ENCODE data around the gene GRIP1.

The GRIP1 gene

DNA sequence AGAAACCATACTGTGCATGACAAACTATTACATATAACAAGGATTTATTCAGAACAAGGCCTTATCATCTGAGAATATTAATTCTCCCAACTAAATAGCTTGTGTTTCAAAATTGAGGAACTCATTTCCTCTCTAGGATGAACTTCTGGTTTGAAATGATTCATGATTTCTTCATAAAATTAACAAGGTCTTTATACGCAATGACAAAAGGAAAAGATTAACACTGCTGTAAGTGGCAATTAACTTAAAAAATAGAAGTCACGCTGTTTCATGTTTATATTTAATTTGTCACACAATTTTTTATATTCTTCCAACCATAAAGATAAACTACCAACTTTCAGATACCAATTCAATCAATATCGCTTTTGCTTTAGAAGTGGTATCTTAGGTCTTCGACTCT is 80.8 kb downstream of the GRIP1 start:
- TF ChIP-seq, protein P1, sequence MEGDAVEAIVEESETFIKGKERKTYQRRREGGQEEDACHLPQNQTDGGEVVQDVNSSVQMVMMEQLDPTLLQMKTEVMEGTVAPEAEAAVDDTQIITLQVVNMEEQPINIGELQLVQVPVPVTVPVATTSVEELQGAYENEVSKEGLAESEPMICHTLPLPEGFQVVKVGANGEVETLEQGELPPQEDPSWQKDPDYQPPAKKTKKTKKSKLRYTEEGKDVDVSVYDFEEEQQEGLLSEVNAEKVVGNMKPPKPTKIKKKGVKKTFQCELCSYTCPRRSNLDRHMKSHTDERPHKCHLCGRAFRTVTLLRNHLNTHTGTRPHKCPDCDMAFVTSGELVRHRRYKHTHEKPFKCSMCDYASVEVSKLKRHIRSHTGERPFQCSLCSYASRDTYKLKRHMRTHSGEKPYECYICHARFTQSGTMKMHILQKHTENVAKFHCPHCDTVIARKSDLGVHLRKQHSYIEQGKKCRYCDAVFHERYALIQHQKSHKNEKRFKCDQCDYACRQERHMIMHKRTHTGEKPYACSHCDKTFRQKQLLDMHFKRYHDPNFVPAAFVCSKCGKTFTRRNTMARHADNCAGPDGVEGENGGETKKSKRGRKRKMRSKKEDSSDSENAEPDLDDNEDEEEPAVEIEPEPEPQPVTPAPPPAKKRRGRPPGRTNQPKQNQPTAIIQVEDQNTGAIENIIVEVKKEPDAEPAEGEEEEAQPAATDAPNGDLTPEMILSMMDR (IDR thresholded peaks at IDR 0.05; ENCODE audit: low read depth, low read length): no peak
- DNase-seq: no peak
- H3K27me3 ChIP-seq: no peaks in the 10 kb centered on the region
- no peak overlapping the region for H3K4me3 ChIP-seq (ENCODE audit: low read depth, low read length)
- H3K36me3 ChIP-seq: no peaks in the 10 kb centered on the region
- no peaks in the 10 kb centered on the region for H3K4me1 ChIP-seq
- no peaks in the 10 kb centered on the region for H3K9me3 ChIP-seq

DNA sequence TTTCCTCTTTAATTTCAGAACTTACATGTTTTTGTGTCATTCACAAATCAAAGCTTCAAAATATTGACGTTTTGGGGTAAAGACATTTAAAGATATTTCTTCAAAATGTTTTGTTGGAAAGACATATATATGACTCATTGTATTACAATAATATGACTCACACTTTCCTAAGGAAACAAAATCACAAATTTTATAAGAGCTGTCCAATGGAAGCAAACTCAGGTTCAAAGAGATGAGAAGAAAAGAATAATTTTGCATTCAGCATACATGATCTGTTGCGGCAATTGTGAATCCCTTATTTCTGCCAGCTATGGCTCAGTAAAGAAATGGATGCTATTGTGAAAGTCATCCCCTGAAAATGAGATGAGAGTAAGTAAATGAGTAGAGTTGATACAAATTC is 82.7 kb downstream of the GRIP1 start:
- no peaks in the 10 kb centered on the region for H3K36me3 ChIP-seq
- DNase-seq: no peak
- no peaks in the 10 kb centered on the region for H3K27me3 ChIP-seq
- H3K4me3 ChIP-seq (ENCODE audit: low read depth, low read length): no peak overlapping the region
- H3K4me1 ChIP-seq: no peaks in the 10 kb centered on the region
- no peaks in the 10 kb centered on the region for H3K9me3 ChIP-seq
- TF ChIP-seq, protein P1 (IDR thresholded peaks at IDR 0.05; ENCODE audit: low read depth, low read length): no peak

DNA sequence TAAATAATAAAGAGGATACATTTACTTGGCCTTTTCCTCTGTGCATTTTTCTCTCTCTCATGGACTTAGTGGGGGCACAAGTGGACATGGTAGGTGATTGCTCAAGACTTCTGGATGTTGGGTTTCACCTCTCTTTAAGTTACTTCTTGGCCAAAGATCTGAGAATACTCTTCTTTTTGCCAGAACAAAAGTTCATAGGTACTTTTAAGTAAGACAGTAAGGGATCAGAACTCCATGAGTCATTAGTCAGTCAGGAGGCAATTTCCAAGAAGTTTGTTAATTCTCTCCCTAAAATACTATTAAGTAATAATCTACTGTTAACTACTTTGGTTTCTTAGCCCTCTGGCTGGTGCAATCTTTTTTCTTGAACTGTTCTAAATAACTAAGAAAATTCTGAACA is 84.2 kb downstream of the GRIP1 start:
- Histone ChIP-seq H3K27me3 (no peaks in the 10 kb centered on the region), H3K9me3 (no peaks in the 10 kb centered on the region), H3K4me1 (no peaks in the 10 kb centered on the region), H3K4me3 (ENCODE audit: low read depth, low read length) (no peak overlapping the region), H3K36me3 (no peaks in the 10 kb centered on the region)
- DNase-seq: no peak
- TF ChIP-seq, protein P1 (IDR thresholded peaks at IDR 0.05; ENCODE audit: low read depth, low read length): no peak

DNA sequence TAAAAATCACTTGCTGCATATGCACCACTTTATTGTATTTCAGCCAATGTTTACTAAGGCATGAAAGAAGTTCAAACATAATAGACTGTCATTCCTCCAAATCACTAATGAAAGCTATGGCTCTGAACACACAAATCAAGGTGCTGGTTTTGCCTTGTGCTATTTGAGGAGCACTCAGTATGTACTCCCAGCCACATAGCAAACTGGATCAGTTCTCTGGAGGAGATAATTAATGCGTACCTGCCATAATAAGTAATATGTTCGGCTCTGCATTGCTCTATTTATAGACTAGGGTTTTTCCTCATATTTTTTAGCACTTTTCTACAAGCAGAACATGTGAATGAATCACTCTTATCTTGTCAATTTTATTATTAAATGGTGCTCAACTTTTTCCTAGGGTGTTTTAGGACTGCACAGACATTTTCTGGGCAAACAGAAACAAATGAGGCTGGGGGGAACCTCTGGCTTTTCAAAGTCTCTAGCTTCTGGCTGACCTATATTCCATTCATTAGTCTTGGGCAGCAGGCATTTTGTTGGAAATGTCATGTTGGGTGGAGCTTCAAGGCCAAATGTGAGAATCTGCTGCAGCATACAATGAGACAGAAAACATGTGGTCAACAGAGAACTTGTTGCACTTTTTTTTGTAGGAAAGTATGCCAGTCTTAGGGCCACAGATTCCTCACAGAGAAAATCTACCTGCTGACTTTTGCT is 88.4 kb downstream of the GRIP1 start:
- TF ChIP-seq, protein P1 (IDR thresholded peaks at IDR 0.05; ENCODE audit: low read depth, low read length): no peak
- Histone ChIP-seq H3K36me3 (no peaks in the 10 kb centered on the region), H3K4me1 (no peaks in the 10 kb centered on the region), H3K4me3 (ENCODE audit: low read depth, low read length) (no peak overlapping the region), H3K9me3 (no peaks in the 10 kb centered on the region), H3K27me3 (no peaks in the 10 kb centered on the region)
- DNase-seq: no peak

DNA sequence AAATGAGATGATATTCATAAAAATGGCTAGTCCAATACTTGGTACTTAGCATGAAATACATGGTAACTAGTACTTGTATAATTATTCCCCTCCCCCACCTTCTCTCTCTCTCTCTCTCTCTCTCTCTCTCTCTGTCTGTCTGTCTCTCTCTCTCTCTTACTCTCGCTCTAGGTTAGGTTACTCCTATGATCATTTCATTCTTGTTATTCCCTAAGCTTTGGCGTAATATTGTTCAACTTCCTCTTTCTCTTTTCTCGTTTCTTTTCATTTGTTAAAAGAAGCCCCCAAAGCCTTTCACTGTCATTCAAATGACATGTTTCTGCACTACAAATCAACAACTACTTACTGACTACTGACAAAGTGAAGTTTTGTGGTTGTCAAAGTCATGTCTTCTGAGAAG is 89.8 kb downstream of the GRIP1 start:
- TF ChIP-seq, protein P1 (IDR thresholded peaks at IDR 0.05; ENCODE audit: low read depth, low read length): no peak
- Histone ChIP-seq H3K4me1 (no peaks in the 10 kb centered on the region), H3K9me3 (no peaks in the 10 kb centered on the region), H3K27me3 (no peaks in the 10 kb centered on the region), H3K36me3 (no peaks in the 10 kb centered on the region), H3K4me3 (ENCODE audit: low read depth, low read length) (no peak overlapping the region)
- no peak for DNase-seq

DNA sequence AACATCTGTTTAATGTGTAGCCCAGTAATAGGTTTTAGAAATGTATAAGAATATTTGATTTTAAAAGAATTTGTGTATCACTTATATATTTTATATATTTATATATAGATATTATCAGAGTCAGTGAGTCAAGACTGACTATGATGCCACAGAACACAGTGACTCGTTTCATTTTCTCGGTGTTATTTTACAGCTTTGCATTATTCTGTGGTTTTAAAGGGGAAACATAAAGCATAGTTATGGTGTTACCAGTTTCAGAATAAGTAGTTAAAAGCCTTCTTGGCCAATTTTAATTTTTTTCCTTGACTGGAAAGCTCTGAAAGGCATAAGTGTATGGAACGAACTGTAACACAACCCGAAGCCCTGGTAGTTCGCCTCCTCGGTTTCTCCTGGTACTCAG is 91.0 kb downstream of the GRIP1 start:
- Histone ChIP-seq H3K36me3 (no peaks in the 10 kb centered on the region), H3K9me3 (no peaks in the 10 kb centered on the region), H3K4me3 (ENCODE audit: low read depth, low read length) (no peak overlapping the region), H3K4me1 (no peaks in the 10 kb centered on the region), H3K27me3 (no peaks in the 10 kb centered on the region)
- no peak for DNase-seq
- TF ChIP-seq, protein P1 (IDR thresholded peaks at IDR 0.05; ENCODE audit: low read depth, low read length): no peak

Measured in BE2C (cell line).